ENCODE data around the gene GAPDHS. TPM values are rescaled to one million over a fixed set of nuclear protein-coding genes. Genes with fewer than 3 reads are reported as not detected.

The GAPDHS gene
- total RNA-seq, 1 experiment from 2014 or later: not detected

DNA sequence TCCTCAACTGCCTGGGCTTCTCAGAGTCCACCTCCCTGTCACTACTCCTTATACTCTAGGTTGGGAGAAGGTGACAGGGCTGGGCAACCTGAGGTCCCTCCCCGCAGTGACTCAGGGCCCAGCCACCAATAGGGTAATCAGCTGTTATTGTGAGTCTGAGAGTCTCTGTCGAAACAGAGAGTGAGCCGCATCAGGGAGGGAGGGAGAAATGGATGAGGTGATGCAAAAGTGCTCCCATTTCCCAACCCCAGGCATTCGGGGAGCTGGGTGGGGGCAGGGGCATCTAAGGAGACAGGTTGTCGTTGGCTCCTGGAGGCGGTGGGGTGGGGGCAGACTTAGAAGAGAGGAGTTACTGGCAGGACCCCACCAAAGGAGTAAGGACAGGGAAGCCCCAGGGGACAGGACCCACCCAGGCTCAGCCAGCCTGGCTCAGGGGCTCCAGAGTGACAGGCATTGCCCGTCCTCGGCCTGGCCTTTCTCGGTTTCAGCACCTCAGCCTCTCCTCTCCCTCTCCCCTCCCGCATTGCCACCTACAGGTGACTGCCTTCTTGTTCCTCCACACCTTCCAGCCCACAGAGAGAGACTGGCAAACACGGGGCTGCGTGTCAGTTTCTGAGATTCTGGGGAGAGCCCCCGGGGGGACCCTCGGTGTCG lies 19.5 kb upstream of the GAPDHS start, which contains the start of gene DMKN:
DMKN (minus strand) TSS at position 22 of the 654 bp plus-strand sequence. CDS start 174 bp downstream, outside the sequence.
- H3K36me3 ChIP-seq (ENCODE audit: control insufficient read depth in 1 of 2, insufficient read depth in 2 of 2, low read length in 2 of 2): no peaks in the 10 kb centered on the region
- ChIA-PET POLR2A (no interaction called here), CTCF (no interaction called here), RAD21 (ENCODE audit: low non-redundant PET in 1 of 2, low total read pairs in 2 of 2, uncharacterized antibody in 2 of 2, unreplicated experiment in 2 of 2) (no interaction called here)
- H3K9ac ChIP-seq (ENCODE audit: low read length): peak within 1 kb of the TSS; percentile 39; the same call in 1 of the 2 replicates
- peak within 1 kb of the TSS; percentile 64 for H3K4me2 ChIP-seq (ENCODE audit: low read length)
- TF ChIP-seq, protein P1, sequence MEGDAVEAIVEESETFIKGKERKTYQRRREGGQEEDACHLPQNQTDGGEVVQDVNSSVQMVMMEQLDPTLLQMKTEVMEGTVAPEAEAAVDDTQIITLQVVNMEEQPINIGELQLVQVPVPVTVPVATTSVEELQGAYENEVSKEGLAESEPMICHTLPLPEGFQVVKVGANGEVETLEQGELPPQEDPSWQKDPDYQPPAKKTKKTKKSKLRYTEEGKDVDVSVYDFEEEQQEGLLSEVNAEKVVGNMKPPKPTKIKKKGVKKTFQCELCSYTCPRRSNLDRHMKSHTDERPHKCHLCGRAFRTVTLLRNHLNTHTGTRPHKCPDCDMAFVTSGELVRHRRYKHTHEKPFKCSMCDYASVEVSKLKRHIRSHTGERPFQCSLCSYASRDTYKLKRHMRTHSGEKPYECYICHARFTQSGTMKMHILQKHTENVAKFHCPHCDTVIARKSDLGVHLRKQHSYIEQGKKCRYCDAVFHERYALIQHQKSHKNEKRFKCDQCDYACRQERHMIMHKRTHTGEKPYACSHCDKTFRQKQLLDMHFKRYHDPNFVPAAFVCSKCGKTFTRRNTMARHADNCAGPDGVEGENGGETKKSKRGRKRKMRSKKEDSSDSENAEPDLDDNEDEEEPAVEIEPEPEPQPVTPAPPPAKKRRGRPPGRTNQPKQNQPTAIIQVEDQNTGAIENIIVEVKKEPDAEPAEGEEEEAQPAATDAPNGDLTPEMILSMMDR (IDR thresholded peaks at IDR 0.05 in 2 of 3, conservative IDR thresholded peaks at IDR 0.05 in 1 of 3; ENCODE audit: borderline replicate concordance in 1 of 3, insufficient read depth in 1 of 3, low read depth in 2 of 3, low read length in 2 of 3): peak in 2 of 3 experiments; percentile 42 to 50; a peak in 4 of 6 replicates
- TF ChIP-seq, protein P2, sequence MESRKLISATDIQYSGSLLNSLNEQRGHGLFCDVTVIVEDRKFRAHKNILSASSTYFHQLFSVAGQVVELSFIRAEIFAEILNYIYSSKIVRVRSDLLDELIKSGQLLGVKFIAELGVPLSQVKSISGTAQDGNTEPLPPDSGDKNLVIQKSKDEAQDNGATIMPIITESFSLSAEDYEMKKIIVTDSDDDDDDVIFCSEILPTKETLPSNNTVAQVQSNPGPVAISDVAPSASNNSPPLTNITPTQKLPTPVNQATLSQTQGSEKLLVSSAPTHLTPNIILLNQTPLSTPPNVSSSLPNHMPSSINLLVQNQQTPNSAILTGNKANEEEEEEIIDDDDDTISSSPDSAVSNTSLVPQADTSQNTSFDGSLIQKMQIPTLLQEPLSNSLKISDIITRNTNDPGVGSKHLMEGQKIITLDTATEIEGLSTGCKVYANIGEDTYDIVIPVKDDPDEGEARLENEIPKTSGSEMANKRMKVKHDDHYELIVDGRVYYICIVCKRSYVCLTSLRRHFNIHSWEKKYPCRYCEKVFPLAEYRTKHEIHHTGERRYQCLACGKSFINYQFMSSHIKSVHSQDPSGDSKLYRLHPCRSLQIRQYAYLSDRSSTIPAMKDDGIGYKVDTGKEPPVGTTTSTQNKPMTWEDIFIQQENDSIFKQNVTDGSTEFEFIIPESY (IDR thresholded peaks at IDR 0.05; ENCODE audit: extremely low read depth, insufficient replicate concordance, low read length): no peak
- peak; percentile 28; the same call in 1 of the 2 replicates for TF ChIP-seq POLR2AphosphoS5 (IDR thresholded peaks at IDR 0.05; ENCODE audit: low read depth, low read length)
- no peak for TF ChIP-seq CEBPB (IDR thresholded peaks at IDR 0.05; ENCODE audit: low read depth)
- no peak for TF ChIP-seq YY1 (IDR thresholded peaks at IDR 0.05; ENCODE audit: extremely low read depth, insufficient replicate concordance, low read depth, low read length)
- H3K9me3 ChIP-seq (ENCODE audit: control insufficient read depth in 1 of 2, insufficient read depth in 1 of 2, low read depth in 1 of 2, low read length in 2 of 2): no peaks in the 10 kb centered on the region
- peak within 1 kb of the TSS; percentile 23 to 37 for H3K4me3 ChIP-seq (replicated peaks in 1 of 2; ENCODE audit: low read depth in 1 of 2, low read length in 2 of 2)
- H3K4me1 ChIP-seq (ENCODE audit: control insufficient read depth in 1 of 2, insufficient read depth in 2 of 2, low read length in 2 of 2): peaks cover 17 to 50% of the 10 kb centered on the region in 2 experiments
- no peaks in the 10 kb centered on the region for H4K20me1 ChIP-seq (ENCODE audit: insufficient read depth)
- intact Hi-C loops (cut with micrococcal nuclease): no loop called here
- no peaks in the 10 kb centered on the region for H3K27me3 ChIP-seq (ENCODE audit: insufficient read depth, low read length)
- DNase-seq (ENCODE audit: low read depth, low spot score) (peak; percentile 15), ATAC-seq (peak; percentile 47)
- BruUV-seq (replicated peaks): no TSS peak
- H3K27ac ChIP-seq (ENCODE audit: low read depth, low read length): peak within 1 kb of the TSS; percentile 31; the same call in 1 of the 2 replicates
- no peak within 1 kb of the TSS for H2AFZ ChIP-seq (ENCODE audit: low read depth, low read length, poor library complexity, severe bottlenecking)
- H3K9me2 ChIP-seq (ENCODE audit: insufficient read depth): no peaks in the 10 kb centered on the region
- H3K79me2 ChIP-seq (ENCODE audit: insufficient read depth, low read length): peaks cover 13% of the 10 kb centered on the region
